ENCODE measurements around the gene CD226.
"Not testable (repeated sequence)": the region's sequence is repeated elsewhere in the genome, so short reads cannot be mapped to it uniquely, and the experiment has no call there.

The CD226 gene

GRCh38 chr18:69879051-69879450, 68.6 kb downstream of the CD226 start:
- H3K4me3 ChIP-seq (ENCODE audit: low read depth, low read length); H3K4me1 ChIP-seq (ENCODE audit: control insufficient read depth, insufficient read depth, low read length); H3K27me3 ChIP-seq (ENCODE audit: control insufficient read depth, insufficient read depth, low read length); H3K9ac ChIP-seq (ENCODE audit: low read depth, low read length); H3K36me3 ChIP-seq (ENCODE audit: control insufficient read depth, insufficient read depth, low read length); H3K9me3 ChIP-seq (ENCODE audit: control insufficient read depth, insufficient read depth, low read length): not testable (repeated sequence)

GRCh38 chr18:69878213-69878933, 69.3 kb downstream of the CD226 start:
- no peaks in the 10 kb centered on the region for H3K9me3 ChIP-seq (ENCODE audit: control insufficient read depth, insufficient read depth, low read length)
- no peak overlapping the region for H3K4me3 ChIP-seq (ENCODE audit: low read depth, low read length)
- H3K36me3 ChIP-seq (ENCODE audit: control insufficient read depth, insufficient read depth, low read length), result no peaks in the 10 kb centered on the region
- no peaks in the 10 kb centered on the region for H3K27me3 ChIP-seq (ENCODE audit: control insufficient read depth, insufficient read depth, low read length)
- H3K4me1 ChIP-seq (ENCODE audit: control insufficient read depth, insufficient read depth, low read length), result no peaks in the 10 kb centered on the region
- H3K9ac ChIP-seq (ENCODE audit: low read depth, low read length), result no peak overlapping the region

- Histone ChIP-seq H3K9me3 (ENCODE audit: control insufficient read depth, insufficient read depth, low read length) (no peaks in the 10 kb centered on the region), H3K27me3 (ENCODE audit: control insufficient read depth, insufficient read depth, low read length) (no peaks in the 10 kb centered on the region), H3K9ac (ENCODE audit: low read depth, low read length) (no peak overlapping the region), H3K4me3 (ENCODE audit: low read depth, low read length) (no peak overlapping the region), H3K4me1 (ENCODE audit: control insufficient read depth, insufficient read depth, low read length) (no peaks in the 10 kb centered on the region), H3K36me3 (ENCODE audit: control insufficient read depth, insufficient read depth, low read length) (no peaks in the 10 kb centered on the region)
These were observed 71.2 kb downstream of the CD226 start for GRCh38 chr18:69876490-69876889.

GRCh38 chr18:69874058-69874457, 73.6 kb downstream of the CD226 start:
- no peaks in the 10 kb centered on the region for H3K4me1 ChIP-seq (ENCODE audit: control insufficient read depth, insufficient read depth, low read length)
- no peaks in the 10 kb centered on the region for H3K9me3 ChIP-seq (ENCODE audit: control insufficient read depth, insufficient read depth, low read length)
- H3K36me3 ChIP-seq (ENCODE audit: control insufficient read depth, insufficient read depth, low read length), result no peaks in the 10 kb centered on the region
- no peak overlapping the region for H3K9ac ChIP-seq (ENCODE audit: low read depth, low read length)
- no peak overlapping the region for H3K4me3 ChIP-seq (ENCODE audit: low read depth, low read length)
- H3K27me3 ChIP-seq (ENCODE audit: control insufficient read depth, insufficient read depth, low read length), result no peaks in the 10 kb centered on the region

GRCh38 chr18:69872661-69873060, 75.0 kb downstream of the CD226 start:
- no peaks in the 10 kb centered on the region for H3K27me3 ChIP-seq (ENCODE audit: control insufficient read depth, insufficient read depth, low read length)
- no peaks in the 10 kb centered on the region for H3K4me1 ChIP-seq (ENCODE audit: control insufficient read depth, insufficient read depth, low read length)
- H3K9me3 ChIP-seq (ENCODE audit: control insufficient read depth, insufficient read depth, low read length), result no peaks in the 10 kb centered on the region
- no peaks in the 10 kb centered on the region for H3K36me3 ChIP-seq (ENCODE audit: control insufficient read depth, insufficient read depth, low read length)
- no peak overlapping the region for H3K9ac ChIP-seq (ENCODE audit: low read depth, low read length)
- H3K4me3 ChIP-seq (ENCODE audit: low read depth, low read length), result no peak overlapping the region

- no peaks in the 10 kb centered on the region for H3K4me1 ChIP-seq (ENCODE audit: control insufficient read depth, insufficient read depth, low read length)
- no peaks in the 10 kb centered on the region for H3K27me3 ChIP-seq (ENCODE audit: control insufficient read depth, insufficient read depth, low read length)
- no peaks in the 10 kb centered on the region for H3K36me3 ChIP-seq (ENCODE audit: control insufficient read depth, insufficient read depth, low read length)
- H3K9ac ChIP-seq (ENCODE audit: low read depth, low read length), result no peak overlapping the region
- no peaks in the 10 kb centered on the region for H3K9me3 ChIP-seq (ENCODE audit: control insufficient read depth, insufficient read depth, low read length)
- no peak overlapping the region for H3K4me3 ChIP-seq (ENCODE audit: low read depth, low read length)
These were observed 76.3 kb downstream of the CD226 start for GRCh38 chr18:69871363-69871762.

- H3K4me3 ChIP-seq (ENCODE audit: low read depth, low read length), result no peak overlapping the region
- H3K36me3 ChIP-seq (ENCODE audit: control insufficient read depth, insufficient read depth, low read length), result no peaks in the 10 kb centered on the region
- no peaks in the 10 kb centered on the region for H3K27me3 ChIP-seq (ENCODE audit: control insufficient read depth, insufficient read depth, low read length)
- no peaks in the 10 kb centered on the region for H3K4me1 ChIP-seq (ENCODE audit: control insufficient read depth, insufficient read depth, low read length)
- H3K9ac ChIP-seq (ENCODE audit: low read depth, low read length), result no peak overlapping the region
- H3K9me3 ChIP-seq (ENCODE audit: control insufficient read depth, insufficient read depth, low read length), result no peaks in the 10 kb centered on the region
These were observed 76.9 kb downstream of the CD226 start for GRCh38 chr18:69870736-69871135.

GRCh38 chr18:69866212-69866611, 81.5 kb downstream of the CD226 start:
- no peaks in the 10 kb centered on the region for H3K4me1 ChIP-seq (ENCODE audit: control insufficient read depth, insufficient read depth, low read length)
- H3K9me3 ChIP-seq (ENCODE audit: control insufficient read depth, insufficient read depth, low read length), result no peaks in the 10 kb centered on the region
- no peaks in the 10 kb centered on the region for H3K27me3 ChIP-seq (ENCODE audit: control insufficient read depth, insufficient read depth, low read length)
- no peaks in the 10 kb centered on the region for H3K36me3 ChIP-seq (ENCODE audit: control insufficient read depth, insufficient read depth, low read length)
- no peak overlapping the region for H3K4me3 ChIP-seq (ENCODE audit: low read depth, low read length)
- H3K9ac ChIP-seq (ENCODE audit: low read depth, low read length), result no peak overlapping the region

GRCh38 chr18:69865776-69866175, 81.9 kb downstream of the CD226 start:
- no peaks in the 10 kb centered on the region for H3K27me3 ChIP-seq (ENCODE audit: control insufficient read depth, insufficient read depth, low read length)
- H3K9ac ChIP-seq (ENCODE audit: low read depth, low read length), result no peak overlapping the region
- H3K9me3 ChIP-seq (ENCODE audit: control insufficient read depth, insufficient read depth, low read length), result no peaks in the 10 kb centered on the region
- no peaks in the 10 kb centered on the region for H3K36me3 ChIP-seq (ENCODE audit: control insufficient read depth, insufficient read depth, low read length)
- H3K4me1 ChIP-seq (ENCODE audit: control insufficient read depth, insufficient read depth, low read length), result no peaks in the 10 kb centered on the region
- no peak overlapping the region for H3K4me3 ChIP-seq (ENCODE audit: low read depth, low read length)

- not testable (repeated sequence) for H3K9me3 ChIP-seq (ENCODE audit: control insufficient read depth, insufficient read depth, low read length); H3K9ac ChIP-seq (ENCODE audit: low read depth, low read length); H3K36me3 ChIP-seq (ENCODE audit: control insufficient read depth, insufficient read depth, low read length); H3K27me3 ChIP-seq (ENCODE audit: control insufficient read depth, insufficient read depth, low read length); H3K4me3 ChIP-seq (ENCODE audit: low read depth, low read length); H3K4me1 ChIP-seq (ENCODE audit: control insufficient read depth, insufficient read depth, low read length)
These were observed 82.9 kb downstream of the CD226 start for GRCh38 chr18:69864802-69865201.

- no peaks in the 10 kb centered on the region for H3K27me3 ChIP-seq (ENCODE audit: control insufficient read depth, insufficient read depth, low read length)
- no peak overlapping the region for H3K9ac ChIP-seq (ENCODE audit: low read depth, low read length)
- H3K9me3 ChIP-seq (ENCODE audit: control insufficient read depth, insufficient read depth, low read length), result no peaks in the 10 kb centered on the region
- H3K4me3 ChIP-seq (ENCODE audit: low read depth, low read length), result no peak overlapping the region
- no peaks in the 10 kb centered on the region for H3K36me3 ChIP-seq (ENCODE audit: control insufficient read depth, insufficient read depth, low read length)
- no peaks in the 10 kb centered on the region for H3K4me1 ChIP-seq (ENCODE audit: control insufficient read depth, insufficient read depth, low read length)
These were observed 88.8 kb downstream of the CD226 start for GRCh38 chr18:69858897-69859296.

- no peaks in the 10 kb centered on the region for H3K36me3 ChIP-seq (ENCODE audit: control insufficient read depth, insufficient read depth, low read length)
- H3K4me3 ChIP-seq (ENCODE audit: low read depth, low read length), result no peak overlapping the region
- H3K4me1 ChIP-seq (ENCODE audit: control insufficient read depth, insufficient read depth, low read length), result no peaks in the 10 kb centered on the region
- H3K9me3 ChIP-seq (ENCODE audit: control insufficient read depth, insufficient read depth, low read length), result no peaks in the 10 kb centered on the region
- no peaks in the 10 kb centered on the region for H3K27me3 ChIP-seq (ENCODE audit: control insufficient read depth, insufficient read depth, low read length)
- H3K9ac ChIP-seq (ENCODE audit: low read depth, low read length), result no peak overlapping the region
These were observed 93.2 kb downstream of the CD226 start for GRCh38 chr18:69854455-69854854.

Measured in iPS-15b (cell line).